ENCODE data around the gene SHBG. TPM values are rescaled to one million over a fixed set of nuclear protein-coding genes. Genes with fewer than 3 reads are reported as not detected.

The SHBG gene
- total and polyA plus RNA-seq, 2 experiments from 2014 or later: 0.38 to 0.48 TPM

- H3K4me3 ChIP-seq: peak overlapping the region; percentile 37
- H2AFZ ChIP-seq: peak overlapping the region; percentile 74; the same call in 1 of the 2 replicates
- no peaks in the 10 kb centered on the region; the same call in 1 of the 2 replicates for H3K27me3 ChIP-seq (ENCODE audit: insufficient read depth)
- H3K4me2 ChIP-seq: peak overlapping the region; percentile 19
- H4K20me1 ChIP-seq (replicated peaks; ENCODE audit: insufficient read depth): peaks cover 31% of the 10 kb centered on the region
- no peaks in the 10 kb centered on the region for H3K9me2 ChIP-seq (ENCODE audit: insufficient read depth)
- H3K79me2 ChIP-seq (replicated peaks; ENCODE audit: insufficient read depth): peaks cover 39% of the 10 kb centered on the region
- peaks cover 14% of the 10 kb centered on the region for H3K36me3 Mint-ChIP-seq (ENCODE audit: low read depth)
- peak overlapping the region; percentile 75 for H3K4me3 Mint-ChIP-seq
- H3K27ac ChIP-seq (ENCODE audit: low read depth): no peak overlapping the region
- H3K4me1 Mint-ChIP-seq: peaks cover 17% of the 10 kb centered on the region
- peaks cover 26% of the 10 kb centered on the region for H3K4me1 ChIP-seq (ENCODE audit: insufficient read depth)
- H3K27ac Mint-ChIP-seq: peak overlapping the region; percentile 98
- DNase-seq (ENCODE audit: low spot score) (no peak), ATAC-seq (no peak)
- H3F3A ChIP-seq (replicated peaks; ENCODE audit: low read depth): peaks cover 23% of the 10 kb centered on the region; the same call in 1 of the 2 replicates
- peaks cover 10% of the 10 kb centered on the region for H3K27me3 Mint-ChIP-seq (ENCODE audit: insufficient read depth, low read depth, poor library complexity)
- no peaks in the 10 kb centered on the region for H3K36me3 ChIP-seq (ENCODE audit: insufficient read depth)
- H3K9me3 Mint-ChIP-seq: no peaks in the 10 kb centered on the region; the same call in 2 of the 3 replicates
- TF ChIP-seq EZH2 (IDR thresholded peaks at IDR 0.05; ENCODE audit: low read depth, unreplicated experiment) (no peak), CTCF (conservative IDR thresholded peaks at IDR 0.05; ENCODE audit: low read depth in 2 of 2) (no peak), REST (IDR thresholded peaks at IDR 0.05; ENCODE audit: unreplicated experiment) (no peak), EZH2phosphoT487 (IDR thresholded peaks at IDR 0.05; ENCODE audit: unreplicated experiment) (no peak), NANOG (IDR thresholded peaks at IDR 0.05; ENCODE audit: borderline replicate concordance) (no peak), ZNF114 (CRISPR knock-in tag; IDR thresholded peaks at IDR 0.05) (no peak), POLR2AphosphoS5 (IDR thresholded peaks at IDR 0.05; ENCODE audit: low read depth) (no peak; the same call in none of the 2 replicates), ZNF462 (CRISPR knock-in tag; IDR thresholded peaks at IDR 0.05) (no peak), JUNB (IDR thresholded peaks at IDR 0.05; ENCODE audit: unreplicated experiment) (no peak), STAT1 (IDR thresholded peaks at IDR 0.05; ENCODE audit: unreplicated experiment) (no peak)
Observed at GRCh38 chr17:7615265-7615747, 14.6 kb upstream of the SHBG start.

All from GM23338 (cell line).